PC-9 (cell line): Measurements from ENCODE around the gene URB1. TPM values are rescaled to one million over a fixed set of nuclear protein-coding genes. Genes with fewer than 3 reads are reported as not detected.
"Not testable (repeated sequence)": the region's sequence is repeated elsewhere in the genome, so short reads cannot be mapped to it uniquely, and the experiment has no call there.

ENCODE experiments used
- BruUV-seq: library from RNA; stranded (reverse); fragments of 400-500 nt; replicated peaks from 2 replicates; lab custom pipeline; 2021; lab: Mats Ljungman, UMichigan
- CTCF ChIA-PET: fragments of 300-600 bp; sonication (Branson Sonifier 250); formaldehyde crosslinking; loops from one replicate; lab custom pipeline; 2022; ENCODE audit warnings: antibody characterized with exemption; lab: Charles Lee
- POLR2A ChIA-PET: fragments of 300-600 bp; sonication (Branson Sonifier 250); formaldehyde crosslinking; loops from one replicate; lab custom pipeline; 2022; ENCODE audit warnings: antibody characterized with exemption; ENCODE audit not compliant: unreplicated experiment; lab: Charles Lee
- DNase-seq, 2 experiments: peaks; one replicate each; pipeline versions ENCODE4 v3.0.0 to v3.0.0-alpha.2; 2015 to 2022; ENCODE audit warnings: mixed read lengths in 1 of 2
- H2AFZ ChIP-seq: fragments of 200-600 bp; sonication (generic); 2 replicates; pipeline ENCODE4 v1.8.1; 2017; ENCODE audit warnings: antibody characterized with exemption
- H3F3A ChIP-seq: fragments of 200-600 bp; sonication (generic); 2 replicates; pipeline ENCODE4 v1.8.1; 2017; ENCODE audit warnings: antibody characterized with exemption, mild to moderate bottlenecking, low read depth; ENCODE audit not compliant: insufficient read depth
- H3K27ac ChIP-seq: fragments of 200-600 bp; sonication (generic); 2 replicates; pipeline ENCODE4 v1.6.1; 2016; ENCODE audit warnings: mixed run types
- H3K27me3 ChIP-seq: fragments of 200-600 bp; sonication (generic); 2 replicates; pipeline ENCODE4 v1.6.1; 2016; ENCODE audit warnings: low read depth, mixed run types; ENCODE audit not compliant: insufficient read depth
- H3K36me3 ChIP-seq: fragments of 200-600 bp; sonication (generic); 2 replicates; pipeline ENCODE4 v1.6.1; 2016; ENCODE audit warnings: low read depth, mixed run types
- H3K4me1 ChIP-seq: fragments of 200-600 bp; sonication (generic); replicated peaks from 2 replicates; pipeline ENCODE4 v1.6.1; 2016; ENCODE audit warnings: mixed run types; ENCODE audit not compliant: insufficient read depth
- H3K4me2 ChIP-seq: fragments of 200-600 bp; sonication (generic); 2 replicates; pipeline ENCODE4 v1.6.1; 2017; ENCODE audit warnings: mixed run types
- H3K4me3 ChIP-seq: fragments of 200-600 bp; sonication (generic); 2 replicates; pipeline ENCODE4 v1.6.1; 2016; ENCODE audit warnings: mixed run types
- H3K79me2 ChIP-seq: fragments of 200-600 bp; sonication (generic); 2 replicates; pipeline ENCODE4 v1.6.1; 2017; ENCODE audit warnings: low read depth, mixed run types
- H3K9me2 ChIP-seq: fragments of 200-600 bp; sonication (generic); 2 replicates; pipeline ENCODE4 v1.8.1; 2017; ENCODE audit warnings: mild to moderate bottlenecking; ENCODE audit not compliant: insufficient read depth
- H3K9me3 ChIP-seq: fragments of 200-600 bp; sonication (generic); 2 replicates; pipeline ENCODE4 v1.8.1; 2016; ENCODE audit warnings: low read depth; ENCODE audit not compliant: insufficient read depth
- H4K20me1 ChIP-seq: fragments of 200-600 bp; sonication (generic); 2 replicates; pipeline ENCODE4 v1.8.1; 2017; ENCODE audit not compliant: insufficient read depth
- EZH2 ChIP-seq: fragments of 200-600 bp; sonication (generic); IDR thresholded peaks from 2 replicates; pipeline ENCODE4 v1.8.0; 2017; ENCODE audit warnings: antibody characterized with exemption, low read depth
- intact Hi-C: fragments of 100-400 bp; cut with micrococcal nuclease; formaldehyde crosslinking; loops from one replicate; pipeline ENCODE4 v1.10.0; 2022; ENCODE audit not compliant: unreplicated experiment
- total RNA-seq: library from RNA; stranded (reverse); gene quantifications from 2 replicates; pipeline ENCODE4 v1.2.3, GENCODE V29; 2021
- TF ChIP-seq, protein P1 (sequence below): fragments of 200-600 bp; sonication (generic); conservative IDR thresholded peaks from 2 replicates; pipeline ENCODE4 v1.6.1; 2017; ENCODE audit warnings: mixed run types, antibody characterized with exemption, mild to moderate bottlenecking, moderate library complexity

Gene URB1
- total RNA-seq, 1 experiment from 2014 or later, result 11.0 TPM

DNA sequence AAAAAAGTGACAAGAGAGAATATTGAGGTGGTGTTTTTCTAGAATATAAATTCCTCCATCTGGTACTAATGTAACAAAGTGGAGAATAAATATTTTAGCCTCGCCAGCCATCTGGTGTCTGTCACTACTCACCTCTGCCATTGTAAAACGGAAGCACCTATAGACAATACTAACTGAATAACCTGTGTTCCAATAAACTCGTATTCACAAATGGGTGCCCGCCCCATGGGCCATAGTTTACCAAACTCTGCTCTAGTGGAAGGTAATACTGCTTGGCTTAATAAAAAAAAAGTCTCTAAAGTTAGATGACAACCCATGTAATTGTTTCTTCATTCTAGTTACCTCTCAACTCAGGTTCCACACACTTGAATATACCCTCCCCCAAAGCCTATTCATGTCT is 122.1 kb downstream of the URB1 start:
- POLR2A ChIA-PET, result no interaction called here
- no peaks in the 10 kb centered on the region for H3K9me2 ChIP-seq
- DNase-seq, result no peak
- no peak overlapping the region for H3K4me2 ChIP-seq
- no peaks in the 10 kb centered on the region for H3K9me3 ChIP-seq
- intact Hi-C loops, result no loop called here
- no peaks in the 10 kb centered on the region for H3F3A ChIP-seq
- CTCF ChIA-PET, result no interaction called here
- no TSS peak for BruUV-seq
- H3K4me3 ChIP-seq, result no peak overlapping the region
- no peaks in the 10 kb centered on the region for H3K27me3 ChIP-seq
- TF ChIP-seq, protein P1, sequence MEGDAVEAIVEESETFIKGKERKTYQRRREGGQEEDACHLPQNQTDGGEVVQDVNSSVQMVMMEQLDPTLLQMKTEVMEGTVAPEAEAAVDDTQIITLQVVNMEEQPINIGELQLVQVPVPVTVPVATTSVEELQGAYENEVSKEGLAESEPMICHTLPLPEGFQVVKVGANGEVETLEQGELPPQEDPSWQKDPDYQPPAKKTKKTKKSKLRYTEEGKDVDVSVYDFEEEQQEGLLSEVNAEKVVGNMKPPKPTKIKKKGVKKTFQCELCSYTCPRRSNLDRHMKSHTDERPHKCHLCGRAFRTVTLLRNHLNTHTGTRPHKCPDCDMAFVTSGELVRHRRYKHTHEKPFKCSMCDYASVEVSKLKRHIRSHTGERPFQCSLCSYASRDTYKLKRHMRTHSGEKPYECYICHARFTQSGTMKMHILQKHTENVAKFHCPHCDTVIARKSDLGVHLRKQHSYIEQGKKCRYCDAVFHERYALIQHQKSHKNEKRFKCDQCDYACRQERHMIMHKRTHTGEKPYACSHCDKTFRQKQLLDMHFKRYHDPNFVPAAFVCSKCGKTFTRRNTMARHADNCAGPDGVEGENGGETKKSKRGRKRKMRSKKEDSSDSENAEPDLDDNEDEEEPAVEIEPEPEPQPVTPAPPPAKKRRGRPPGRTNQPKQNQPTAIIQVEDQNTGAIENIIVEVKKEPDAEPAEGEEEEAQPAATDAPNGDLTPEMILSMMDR, result no peak
- no peak for TF ChIP-seq EZH2
- H3K79me2 ChIP-seq, result no peaks in the 10 kb centered on the region
- H4K20me1 ChIP-seq, result no peaks in the 10 kb centered on the region
- no peak overlapping the region for H2AFZ ChIP-seq
- no peaks in the 10 kb centered on the region for H3K36me3 ChIP-seq
- no peaks in the 10 kb centered on the region for H3K4me1 ChIP-seq
- no peak overlapping the region for H3K27ac ChIP-seq

DNA sequence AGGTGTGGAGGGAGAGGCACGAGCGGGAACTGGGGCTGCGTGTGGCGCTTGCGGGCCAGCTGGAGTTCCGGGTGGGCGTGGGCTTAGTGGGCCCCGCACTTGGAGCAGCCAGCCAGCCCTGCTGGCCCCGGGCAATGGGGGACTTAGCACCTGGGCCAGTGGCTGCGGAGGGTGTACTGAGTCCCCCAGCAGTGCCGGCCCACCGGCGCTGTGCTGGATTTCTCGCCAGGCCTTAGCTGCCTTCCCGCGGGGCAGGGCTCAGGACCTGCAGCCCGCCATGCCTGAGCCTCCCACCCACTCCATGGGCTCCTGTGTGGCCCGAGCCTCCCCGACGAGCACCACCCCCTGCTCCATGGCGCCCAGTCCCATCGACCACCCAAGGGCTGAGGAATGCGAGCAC is 127.5 kb downstream of the URB1 start:
- H3K9me2 ChIP-seq, H3K79me2 ChIP-seq, H3K4me3 ChIP-seq, H3K27ac ChIP-seq, H3F3A ChIP-seq, H3K9me3 ChIP-seq, POLR2A ChIA-PET, H2AFZ ChIP-seq, intact Hi-C loops, H3K4me2 ChIP-seq, BruUV-seq, DNase-seq, H3K27me3 ChIP-seq, H3K36me3 ChIP-seq, H3K4me1 ChIP-seq, H4K20me1 ChIP-seq, CTCF ChIA-PET: not testable (repeated sequence)

DNA sequence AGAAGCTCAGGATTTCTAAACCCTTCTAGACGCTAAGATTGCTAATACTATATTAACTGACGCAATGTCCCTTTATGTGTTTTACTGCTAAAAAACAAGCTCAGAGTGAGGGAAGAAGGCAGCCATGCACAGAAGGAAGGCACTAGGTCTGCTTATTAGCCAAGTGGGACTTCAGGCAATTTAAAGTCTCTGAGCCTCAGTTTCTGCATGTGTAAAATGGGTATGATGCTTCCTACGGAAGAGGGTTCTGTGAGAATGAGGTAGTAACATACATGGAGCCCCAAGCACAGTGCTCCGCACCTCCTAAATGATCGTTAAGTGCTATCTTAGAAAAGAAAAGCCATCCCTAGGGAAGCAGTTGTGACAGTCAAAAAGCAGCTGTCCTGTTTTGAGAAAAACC is 130.9 kb downstream of the URB1 start:
- Histone ChIP-seq H3K9me3 (no peaks in the 10 kb centered on the region), H3K27ac (no peak overlapping the region), H3F3A (no peaks in the 10 kb centered on the region), H3K4me3 (no peak overlapping the region), H3K4me2 (no peak overlapping the region), H3K36me3 (no peaks in the 10 kb centered on the region), H3K27me3 (no peaks in the 10 kb centered on the region; the same call in 1 of the 2 replicates), H3K4me1 (no peaks in the 10 kb centered on the region), H4K20me1 (no peaks in the 10 kb centered on the region), H3K9me2 (no peaks in the 10 kb centered on the region), H3K79me2 (no peaks in the 10 kb centered on the region), H2AFZ (no peak overlapping the region)
- no peak for TF ChIP-seq EZH2
- TF ChIP-seq, protein P1, result no peak
- ChIA-PET POLR2A (no interaction called here), CTCF (no interaction called here)
- no peak for DNase-seq
- BruUV-seq, result no TSS peak
- intact Hi-C loops, result no loop called here

Other genes starting within 250 kb of the URB1 start
- 17.5 and 18.8 TPM in 2 replicates for gene MIS18A, start 114.0 kb downstream of the URB1 start, total RNA-seq
- not detected in 2 replicates for gene MRAP, start 94.2 kb downstream of the URB1 start, total RNA-seq
- 3.0 and 3.1 TPM in 2 replicates for gene EVA1C, start 19.7 kb upstream of the URB1 start, total RNA-seq
- gene TCP10L, start 192.5 kb upstream of the URB1 start, total RNA-seq, result 0.68 TPM in 1 of 2 replicates, not detected in the other
- 31.2 and 35.5 TPM in 2 replicates for gene CFAP298, start 219.4 kb upstream of the URB1 start, total RNA-seq